ENCODE results near the gene ZNF609. TPM values are rescaled to one million over a fixed set of nuclear protein-coding genes. Genes with fewer than 3 reads are reported as not detected.
A peak's percentile ranks its signal among the peaks of the same experiment; 100 is the strongest.

The ZNF609 gene
- total and polyA plus RNA-seq, 11 donors: 5.8 to 24.5 (median 15.3) TPM

- no peak overlapping the region for H3K4me3 ChIP-seq
- no peak for DNase-seq
Observed at GRCh38 chr15:64443747-64444621, 16.4 kb upstream of the ZNF609 start.

DNA sequence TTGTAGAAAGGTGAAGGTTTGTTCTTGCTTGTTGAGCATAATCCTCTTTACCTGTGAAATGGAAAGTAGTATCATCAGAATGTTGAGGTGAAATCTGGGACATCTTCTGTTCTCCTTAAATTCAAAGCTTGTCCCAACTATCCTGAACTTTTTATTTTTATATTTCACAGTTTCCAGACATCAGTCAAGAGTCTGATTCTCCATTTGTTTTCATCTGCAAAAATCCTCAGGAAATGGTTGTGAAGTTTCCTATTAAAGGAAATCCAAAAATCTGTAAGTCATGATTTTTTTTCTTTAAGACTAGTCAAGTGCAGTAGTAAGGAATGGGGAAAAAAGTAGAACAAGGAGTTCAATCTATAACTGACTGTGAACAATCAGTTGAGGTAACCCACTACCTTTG, 15.5 kb upstream of the ZNF609 start:
- H3K9me3 ChIP-seq: no peaks in the 10 kb centered on the region
- peaks cover 0 to 24% (median 5%) of the 10 kb centered on the region in 12 donors for H3K4me1 ChIP-seq
- peaks cover 0 to 57% (median 46%) of the 10 kb centered on the region in 9 donors for H3K36me3 ChIP-seq
- no peaks in the 10 kb centered on the region for H3K27me3 ChIP-seq
- DNase-seq (no peak), ATAC-seq (no peak)
- no peak overlapping the region for H3K4me3 ChIP-seq
- H3K27ac ChIP-seq: peak overlapping the region in 3 of 12 donors; percentile 3 to 75 (median 53)
- intact Hi-C loops (cut with DNase I): no loop called here
- TF ChIP-seq POLR2A (IDR thresholded peaks at IDR 0.05): no peak
- no peak for TF ChIP-seq CTCF (IDR thresholded peaks at IDR 0.05)

More at GRCh38 chr15:64443747-64444621, 16.4 kb upstream of the ZNF609 start:
- Histone ChIP-seq H3K36me3 (peaks cover 0 to 51% (median 40%) of the 10 kb centered on the region in 9 donors), H3K9me3 (no peaks in the 10 kb centered on the region), H3K4me1 (peaks cover 0 to 24% (median 5%) of the 10 kb centered on the region in 12 donors), H3K27me3 (no peaks in the 10 kb centered on the region), H3K27ac (peak overlapping the region in 7 of 12 donors; percentile 1 to 75 (median 12))
- TF ChIP-seq CTCF (IDR thresholded peaks at IDR 0.05) (no peak), POLR2A (IDR thresholded peaks at IDR 0.05) (no peak)
- peak in 3 of 4 donors; percentile 29 to 70 (median 52) for ATAC-seq
- intact Hi-C loops (cut with DNase I): no loop called here
- WGBS, 4 donors: 68 to 76% (median 71%) methylated on average over 3 of the region's 3 CpGs

DNA sequence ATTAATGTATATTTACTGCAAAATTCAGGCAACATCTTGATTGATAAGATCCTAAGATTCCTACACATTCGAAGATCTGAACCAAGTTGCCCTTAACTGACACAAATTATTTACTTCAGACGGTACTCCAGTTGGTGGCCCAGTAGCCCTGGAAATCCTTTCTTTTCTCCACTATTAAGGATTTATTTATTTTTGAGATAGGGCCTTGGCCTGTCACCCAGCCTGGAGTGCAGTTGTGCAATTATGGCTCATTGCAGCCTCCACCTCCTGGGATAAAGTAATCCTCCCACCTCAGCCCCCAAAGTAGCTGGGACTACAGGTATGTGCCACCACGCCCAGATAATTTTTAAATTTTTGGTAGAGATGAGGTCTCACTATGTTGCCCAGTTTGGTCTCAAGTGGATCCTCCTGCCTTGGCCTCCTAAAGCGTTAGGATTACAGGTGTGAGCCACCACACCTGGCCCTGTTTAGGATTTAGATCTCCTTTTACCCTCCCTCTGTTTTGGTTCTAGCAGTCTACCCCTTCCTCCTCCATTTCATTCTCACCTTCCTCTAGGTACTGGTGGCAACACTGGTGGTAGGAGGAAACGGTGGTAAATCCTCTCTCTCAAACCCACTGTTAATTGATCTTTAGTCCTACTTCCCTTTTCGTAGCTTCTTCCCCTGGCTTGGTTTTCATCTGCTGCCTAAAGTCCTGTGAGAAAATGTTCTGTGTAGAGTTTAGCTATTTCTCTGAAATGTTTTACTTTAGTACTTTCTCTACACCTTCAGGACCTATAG, 12.7 kb upstream of the ZNF609 start:
- Histone ChIP-seq H3K4me1 (peaks cover 0 to 23% (median 5%) of the 10 kb centered on the region in 12 donors), H3K27ac (no peak overlapping the region), H3K9me3 (no peaks in the 10 kb centered on the region), H3K27me3 (no peaks in the 10 kb centered on the region), H3K4me3 (no peak overlapping the region), H3K36me3 (peaks cover 0 to 60% (median 44%) of the 10 kb centered on the region in 9 donors)
- TF ChIP-seq CTCF (IDR thresholded peaks at IDR 0.05) (no peak), POLR2A (IDR thresholded peaks at IDR 0.05) (no peak)
- ATAC-seq: no peak
- DNase-seq: no peak
- intact Hi-C loops (cut with DNase I): no loop called here
- 91 to 95% (median 94%) methylated on average over 6 of the region's 6 CpGs for WGBS, 4 donors
